Upper lobe of right lung (tissue), 1 donor: ENCODE results near the gene NCOR1. TPM values are rescaled to one million over a fixed set of nuclear protein-coding genes. Genes with fewer than 3 reads are reported as not detected.

Experiments
- ATAC-seq: fragments of 200-7000 bp; cut with Tn5 transposase; one replicate; pipeline ENCODE4 v1.9.1; 2020; ENCODE audit warnings: mild to moderate bottlenecking, moderate library complexity
- DNase-seq: peaks from one replicate; pipeline ENCODE4 v3.0.0-alpha.2; 2020
- H3K27ac ChIP-seq: fragments of 200-600 bp; one replicate; pipeline ENCODE4 v1.8.0; 2022
- H3K27me3 ChIP-seq: fragments of 200-600 bp; one replicate; pipeline ENCODE4 v1.8.0; 2022; ENCODE audit warnings: mild to moderate bottlenecking
- H3K36me3 ChIP-seq: fragments of 200-600 bp; one replicate; pipeline ENCODE4 v1.8.0; 2022
- H3K4me1 ChIP-seq: fragments of 200-600 bp; one replicate; pipeline ENCODE4 v1.8.0; 2022
- H3K4me3 ChIP-seq: fragments of 200-600 bp; one replicate; pipeline ENCODE4 v1.8.0; 2022; ENCODE audit warnings: mild to moderate bottlenecking
- H3K9me3 ChIP-seq: fragments of 200-600 bp; one replicate; pipeline ENCODE4 v1.8.0; 2022
- CTCF ChIP-seq: fragments of 200-600 bp; IDR thresholded peaks from one replicate; pipeline ENCODE4 v1.8.0; 2022; ENCODE audit warnings: antibody characterized with exemption
- intact Hi-C: fragments of 100-400 bp; cut with DNase I; formaldehyde crosslinking; loops from one replicate; pipeline ENCODE4 v1.11.0; 2022
- total RNA-seq: library from RNA; stranded (reverse); fragmentation: NEBNext Ultra II Directional; extraction: Animal tissue kit (Norgen Biotek cat#: 25700); gene quantifications from one replicate; pipeline ENCODE4 v1.2.1, GENCODE V29; 2021
- donor health status: DM: no; HTN: yes; CAD: no; lungs with severe emphysema.

The NCOR1 gene
- total RNA-seq, 1 donor from 2014 or later = 138 TPM

GRCh38 chr17:16085066-16085699 lies 130.2 kb downstream of the NCOR1 start:
- DNase-seq (no peak), ATAC-seq (no peak)
- no peaks in the 10 kb centered on the region for H3K4me1 ChIP-seq
- H3K9me3 ChIP-seq = no peaks in the 10 kb centered on the region
- H3K36me3 ChIP-seq = peaks cover 43% of the 10 kb centered on the region
- TF ChIP-seq CTCF = no peak
- H3K27me3 ChIP-seq = no peaks in the 10 kb centered on the region
- H3K4me3 ChIP-seq = no peak overlapping the region
- H3K27ac ChIP-seq = peak overlapping the region; percentile 12
- intact Hi-C loops = no loop called here

- no peaks in the 10 kb centered on the region for H3K9me3 ChIP-seq
- no peak overlapping the region for H3K27ac ChIP-seq
- intact Hi-C loops = no loop called here
- no peaks in the 10 kb centered on the region for H3K4me1 ChIP-seq
- no peak for TF ChIP-seq CTCF
- DNase-seq = no peak
- H3K4me3 ChIP-seq = no peak overlapping the region
- ATAC-seq = no peak
- no peaks in the 10 kb centered on the region for H3K27me3 ChIP-seq
- peaks cover 55% of the 10 kb centered on the region for H3K36me3 ChIP-seq
These were observed 132.1 kb downstream of the NCOR1 start for GRCh38 chr17:16083223-16083622.

- no peak for DNase-seq
These were observed 133.7 kb downstream of the NCOR1 start for GRCh38 chr17:16081507-16082087.

GRCh38 chr17:16080366-16080765 lies 135.0 kb downstream of the NCOR1 start:
- Histone ChIP-seq H3K4me3 (no peak overlapping the region), H3K9me3 (no peaks in the 10 kb centered on the region), H3K27ac (no peak overlapping the region), H3K4me1 (no peaks in the 10 kb centered on the region), H3K27me3 (no peaks in the 10 kb centered on the region), H3K36me3 (peaks cover 65% of the 10 kb centered on the region)
- TF ChIP-seq CTCF = no peak
- DNase-seq (no peak), ATAC-seq (no peak)
- intact Hi-C loops = no loop called here

More at GRCh38 chr17:16081507-16082087, 133.7 kb downstream of the NCOR1 start:
- H3K4me1 ChIP-seq = no peaks in the 10 kb centered on the region
- H3K27ac ChIP-seq = no peak overlapping the region
- H3K4me3 ChIP-seq = no peak overlapping the region
- ATAC-seq = no peak
- H3K36me3 ChIP-seq = peaks cover 64% of the 10 kb centered on the region
- intact Hi-C loops = no loop called here
- no peak for TF ChIP-seq CTCF
- no peaks in the 10 kb centered on the region for H3K9me3 ChIP-seq
- no peaks in the 10 kb centered on the region for H3K27me3 ChIP-seq

GRCh38 chr17:16075949-16076348 lies 139.4 kb downstream of the NCOR1 start:
- intact Hi-C loops = no loop called here
- Histone ChIP-seq H3K4me3 (no peak overlapping the region), H3K36me3 (peaks cover 96% of the 10 kb centered on the region), H3K27me3 (no peaks in the 10 kb centered on the region), H3K4me1 (no peaks in the 10 kb centered on the region), H3K27ac (no peak overlapping the region), H3K9me3 (no peaks in the 10 kb centered on the region)
- TF ChIP-seq CTCF = no peak
- DNase-seq = no peak
- no peak for ATAC-seq
